A549 (cell line): Measurements from ENCODE around the gene TRANK1. TPM values are rescaled to one million over a fixed set of nuclear protein-coding genes. Genes with fewer than 3 reads are reported as not detected.
A peak's percentile ranks its signal among the peaks of the same experiment; 100 is the strongest.

ENCODE experiments used
- ATAC-seq, 2 experiments: fragments of 200-7000 bp in 1 of 2; fragments of >200 bp in 1 of 2; cut with Nextera tagmentation in 1 of 2; cut with Tn5 transposase in 1 of 2; 3 replicates each; pipeline versions ENCODE4 v1.8.0 to v1.9.1; 2018 to 2020; ENCODE audit warnings: mild to moderate bottlenecking in 1 of 2, moderate library complexity in 1 of 2
- CTCF ChIA-PET: fragments of 300-600 bp; sonication (Branson Sonifier 250); formaldehyde crosslinking; extraction: SDS; loops from one replicate; lab custom pipeline; 2021; ENCODE audit warnings: antibody characterized with exemption, inconsistent platforms; lab: Yijun Ruan, JAX
- POLR2A ChIA-PET: fragments of 350-600 bp; formaldehyde crosslinking; extraction: SDS; loops from one replicate; lab custom pipeline; 2021; ENCODE audit warnings: antibody characterized with exemption, inconsistent platforms; lab: Yijun Ruan, JAX
- DNase-seq, 2 experiments: peaks; one replicate each; pipeline versions ENCODE4 v3.0.0 to v3.0.0-alpha.2; 2011 to 2016; ENCODE audit warnings: low read depth in 1 of 2, low spot score in 1 of 2
- FAIRE-seq: peaks from 2 replicates; lab custom pipeline; 2011; peaks lifted over from hg19 to GRCh38; lab: Jason Lieb, UNC
- H3K27ac ChIP-seq, 2 experiments: fragments of >200 bp; sonication (Bioruptor Twin); formaldehyde crosslinking; 3 replicates each; pipeline ENCODE4 v1.5.1; 2016 to 2017
- H3K4me1 ChIP-seq: fragments of >200 bp; sonication (Bioruptor Twin); formaldehyde crosslinking; 3 replicates; pipeline ENCODE4 v1.6.1; 2016
- H3K4me2 ChIP-seq: fragments of >200 bp; sonication (Bioruptor Twin); formaldehyde crosslinking; 3 replicates; pipeline ENCODE4 v1.6.1; 2016
- H3K4me3 ChIP-seq: fragments of >200 bp; sonication (Bioruptor Twin); formaldehyde crosslinking; 3 replicates; pipeline ENCODE4 v1.5.1; 2016
- H3K9me3 ChIP-seq: fragments of >200 bp; sonication (Bioruptor Twin); formaldehyde crosslinking; 3 replicates; pipeline ENCODE4 v1.6.1; 2016
- CTCF ChIP-seq: fragments of >200 bp; sonication (Bioruptor Twin); formaldehyde crosslinking; IDR thresholded peaks from 3 replicates; pipeline ENCODE4 v1.5.1; 2016
- HDAC2 ChIP-seq: fragments of 200-600 bp; sonication (generic); IDR thresholded peaks from 2 replicates; pipeline ENCODE4 v1.6.1; 2016
- HES2 ChIP-seq: fragments of >200 bp; sonication (Bioruptor Twin); formaldehyde crosslinking; IDR thresholded peaks from 2 replicates; pipeline ENCODE4 v1.6.1; 2016
- KDM1A ChIP-seq: fragments of 200-600 bp; sonication (generic); IDR thresholded peaks from 2 replicates; pipeline ENCODE4 v1.6.1; 2016; ENCODE audit warnings: low read depth, mild to moderate bottlenecking
- MAFK ChIP-seq: fragments of 450-650 bp; IDR thresholded peaks from 2 replicates; pipeline ENCODE4 v1.6.1; 2014; ENCODE audit not compliant: partially characterized antibody
- MAZ ChIP-seq: fragments of 150-350 bp; IDR thresholded peaks from 2 replicates; pipeline ENCODE4 v1.6.1; 2014; ENCODE audit warnings: antibody characterized with exemption, low read depth, low read length, borderline replicate concordance
- POLR2A ChIP-seq: IDR thresholded peaks from 2 replicates; pipeline ENCODE4 v1.6.1; 2012; ENCODE audit warnings: mild to moderate bottlenecking, low read length
- RAD21 ChIP-seq, 2 experiments: fragments of >200 bp in 1 of 2; sonication (Bioruptor Twin) in 1 of 2; formaldehyde crosslinking in 1 of 2; IDR thresholded peaks in 1 of 2; conservative IDR thresholded peaks in 1 of 2; 2 replicates in 1 of 2; 3 replicates in 1 of 2; pipeline ENCODE4 v1.6.1; 2012 to 2018; ENCODE audit warnings: inconsistent platforms in 1 of 2
- REST ChIP-seq: fragments of 200-600 bp; sonication (generic); IDR thresholded peaks from 2 replicates; pipeline ENCODE4 v1.6.1; 2016; ENCODE audit warnings: antibody characterized with exemption, mild to moderate bottlenecking, moderate library complexity
- RNF2 ChIP-seq: fragments of 200-600 bp; sonication (generic); IDR thresholded peaks from 2 replicates; pipeline ENCODE4 v1.6.1; 2016; ENCODE audit warnings: low read depth, mild to moderate bottlenecking, antibody characterized with exemption, moderate library complexity, borderline replicate concordance
- SMC3 ChIP-seq: fragments of >200 bp; sonication (Bioruptor Twin); formaldehyde crosslinking; IDR thresholded peaks from 3 replicates; pipeline ENCODE4 v1.6.1; 2018; ENCODE audit warnings: inconsistent platforms
- TP53 ChIP-seq: fragments of 250-450 bp; sonication (Bioruptor Pico); IDR thresholded peaks from 2 replicates; pipeline ENCODE4 v1.5.0; 2021; ENCODE audit warnings: mild to moderate bottlenecking, moderate library complexity
- USF2 ChIP-seq: fragments of 450-650 bp; IDR thresholded peaks from 2 replicates; pipeline ENCODE4 v1.6.1; 2014; ENCODE audit warnings: antibody characterized with exemption
- WGBS: methylation state at CpG from one replicate; pipeline ENCODE4 v1.1.6; 2017; ENCODE audit errors: missing lambda C conversion rate; 5-methylcytosine and 5-hydroxymethylcytosine counted together
- polyA plus RNA-seq, 4 experiments: library from polyadenylated mRNA; depleted of rRNA in 3 of 4; stranded (reverse); fragments of >200 nt; fragmentation: RNase III in 1 of 4; extraction: RNeasy Plus Mini Kit Qiagen cat#74134 plus additional on column Dnase treatment in 1 of 4; gene quantifications; 2 replicates in 3 of 4; 3 replicates in 1 of 4; pipeline ENCODE4 v1.2.3, GENCODE V29; 2011 to 2017

The TRANK1 gene
- polyA plus RNA-seq, 2 of the 4 experiments (the other 2 are of a cell fraction): 0.58 to 3.2 TPM

- H3K4me3 ChIP-seq: no peak overlapping the region
- ChIA-PET POLR2A (no interaction called here), CTCF (interaction anchor here (0.7 to 2.4 kb wide), 3 partner anchors 13 to 143 kb away, joined by 3 to 12 read pairs (median 4); no protein-coding TSS in a partner anchor)
- no peak for TF ChIP-seq HDAC2
- TF ChIP-seq MAZ: no peak
- no peaks in the 10 kb centered on the region for H3K4me1 ChIP-seq
- DNase-seq: no peak
- no peak for FAIRE-seq
- H3K4me2 ChIP-seq: no peak overlapping the region
- no peaks in the 10 kb centered on the region for H3K9me3 ChIP-seq
- H3K27ac ChIP-seq: no peak overlapping the region
- 39% methylated on average over 2 of the region's 2 CpGs for WGBS
- no peak; a peak in 1 of 6 replicates for ATAC-seq
Measured at GRCh38 chr3:36871379-36872126, 73.3 kb downstream of the TRANK1 start.

GRCh38 chr3:36868614-36869436, 76.0 kb downstream of the TRANK1 start:
- DNase-seq: peak; percentile 59 to 69
- TF ChIP-seq MAFK: peak; percentile 50
- TF ChIP-seq TP53 (CRISPR knock-in tag): no peak
- no peak for TF ChIP-seq POLR2A
- TF ChIP-seq HES2: no peak
- peak; percentile 72 to 80 for TF ChIP-seq RAD21 (conservative IDR thresholded peaks at IDR 0.05 in 1 of 2, IDR thresholded peaks at IDR 0.05 in 1 of 2)
- no peak for TF ChIP-seq USF2
- peak; percentile 83 for TF ChIP-seq SMC3
- TF ChIP-seq CTCF: peak; percentile 83
- TF ChIP-seq KDM1A: no peak
- TF ChIP-seq REST: 0 out of 2 replicates have a peak, but pooled peaks have one; percentile 26
- TF ChIP-seq RNF2: no peak
- TF ChIP-seq, all 56 proteins: peak for 5
- Histone ChIP-seq H3K4me2 (no peak overlapping the region), H3K9me3 (no peaks in the 10 kb centered on the region), H3K4me3 (no peak overlapping the region), H3K4me1 (no peaks in the 10 kb centered on the region), H3K27ac (no peak overlapping the region)
- CTCF ChIA-PET: interaction anchor here (0.5 to 4.6 kb wide), 53 partner anchors 8 to 1166 kb away, joined by 3 to 54 read pairs (median 3); no protein-coding TSS in a partner anchor
- WGBS: 14% methylated on average over 2 of the region's 2 CpGs
- ATAC-seq: peak; percentile 97 to 98
- POLR2A ChIA-PET: no interaction called here
- FAIRE-seq: peak; percentile 86
